NCI-H1930 (cell line): ENCODE data around the gene TCTA.

Experiments used
- DNase-seq, 2 experiments: peaks; one replicate each; lab custom pipeline; 2025; lab: John Stamatoyannopoulos, UW

The TCTA gene

DNA sequence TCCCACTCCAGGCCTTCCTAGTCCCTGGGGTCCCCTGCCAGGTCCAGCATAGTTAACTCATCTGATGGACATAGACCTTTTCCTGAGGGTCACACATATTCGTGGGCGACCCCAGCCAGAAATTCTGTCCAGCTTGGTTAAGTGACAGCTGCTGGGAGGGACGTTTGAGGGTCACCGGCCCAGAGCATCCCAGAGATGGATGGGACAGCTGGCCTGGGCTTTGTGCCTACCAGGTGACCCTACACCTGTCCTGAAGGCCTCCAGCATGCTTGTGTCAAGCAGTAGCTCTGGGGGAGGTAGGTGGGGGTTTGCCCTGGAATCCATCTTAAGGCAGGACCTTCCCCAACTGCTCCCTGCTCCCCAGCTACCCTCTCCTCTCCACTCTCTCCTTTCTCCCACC is 48.7 kb downstream of the TCTA start:
- no peak for DNase-seq

DNA sequence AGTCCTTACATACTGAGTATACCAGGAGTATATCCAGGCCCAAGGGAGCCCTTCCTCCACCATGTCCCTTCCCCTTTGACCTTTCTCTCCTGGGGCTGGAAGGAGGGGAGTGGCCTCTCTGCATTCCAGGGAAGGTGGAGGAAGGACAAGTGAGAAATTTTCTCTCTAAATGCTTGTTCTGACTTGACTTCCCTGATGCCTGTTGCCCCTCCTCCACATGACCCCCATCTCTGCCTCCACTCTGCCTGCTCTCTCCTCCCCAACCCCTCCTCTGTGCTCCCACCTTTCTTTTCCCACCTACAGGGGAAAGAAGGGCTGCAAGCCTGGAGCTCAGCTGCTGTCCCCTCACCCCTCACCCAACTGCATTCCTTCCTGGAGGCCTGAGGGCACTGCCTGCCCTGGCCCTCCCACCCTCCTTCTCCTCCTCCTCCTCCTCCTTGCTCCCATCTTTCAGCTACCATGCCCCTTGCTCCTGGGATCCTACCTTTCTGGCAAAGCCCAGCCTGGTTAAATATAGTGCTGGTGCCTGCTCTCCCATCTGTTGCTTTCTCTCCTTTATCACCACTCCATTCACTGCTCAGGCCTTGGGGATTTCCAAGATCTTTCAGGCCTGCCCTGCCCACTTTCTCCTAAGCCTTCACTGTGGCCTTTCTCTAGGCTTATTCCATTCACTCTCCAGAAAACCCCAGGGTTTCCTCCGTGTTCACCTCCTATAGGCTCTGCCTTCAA is 49.4 kb downstream of the TCTA start:
- DNase-seq: no peak

DNA sequence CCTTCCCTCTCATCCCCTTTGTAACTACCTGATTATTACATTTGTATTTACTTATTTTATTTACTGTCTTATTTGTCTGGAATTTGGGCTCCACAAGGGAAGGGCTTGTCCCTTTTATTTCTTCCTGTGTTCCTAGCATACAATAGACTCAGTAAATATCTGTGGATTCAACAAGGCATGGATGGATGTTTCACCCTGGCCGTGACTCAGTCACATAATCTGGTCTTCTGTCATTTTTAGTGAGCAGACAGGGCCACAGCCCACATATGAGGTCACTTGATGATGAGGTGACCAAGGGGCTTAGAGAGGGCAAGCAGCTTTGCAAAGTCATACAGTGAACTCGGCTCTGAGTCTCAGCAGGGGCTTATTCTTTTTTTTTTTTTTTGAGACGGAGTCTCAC is 50.0 kb downstream of the TCTA start:
- DNase-seq: no peak

DNA sequence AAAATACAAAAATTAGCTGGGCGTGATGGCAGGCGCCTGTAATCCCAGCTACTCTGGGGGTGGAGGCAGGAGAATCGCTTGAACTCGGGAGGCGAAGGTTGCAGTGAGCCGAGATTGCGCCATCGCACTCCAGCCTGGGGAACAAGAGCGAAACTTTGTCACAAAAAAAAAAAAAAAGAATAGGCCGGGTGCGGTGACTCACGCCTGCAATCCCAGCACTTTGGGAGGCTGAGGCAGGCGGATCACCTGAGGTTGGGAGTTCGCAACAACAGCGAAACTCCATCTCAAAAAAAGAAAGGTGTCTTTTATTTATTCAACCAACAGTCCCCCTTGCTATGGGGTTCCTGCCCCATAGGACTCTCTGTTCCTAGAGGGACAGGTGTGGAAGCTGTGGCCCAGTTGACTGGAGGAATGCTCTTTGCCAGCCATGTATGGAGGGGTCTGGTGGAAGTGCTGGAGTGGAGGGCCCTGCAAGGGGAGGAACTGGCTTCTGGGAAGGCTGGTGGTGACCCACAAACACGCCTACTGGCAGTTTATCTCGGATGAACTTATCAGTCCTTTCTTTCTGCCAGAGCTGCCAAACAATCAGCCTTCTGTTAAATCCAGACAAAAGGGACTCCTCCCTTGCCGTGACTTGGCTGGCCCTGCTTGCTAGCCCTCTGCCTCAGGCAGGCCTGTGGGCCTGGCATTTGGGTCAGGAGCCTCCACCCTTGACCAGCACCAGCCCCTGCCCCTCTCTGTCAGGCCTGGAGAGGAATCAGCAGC is 53.2 kb downstream of the TCTA start:
- no peak for DNase-seq
